H9 (cell line): Measurements from ENCODE around the gene CNIH2. TPM values are rescaled to one million over a fixed set of nuclear protein-coding genes. Genes with fewer than 3 reads are reported as not detected.
A peak's percentile ranks its signal among the peaks of the same experiment; 100 is the strongest.

Source experiments
- DNase-seq: peaks from one replicate; pipeline ENCODE4 v3.0.0-alpha.2; 2017
- H2AFZ ChIP-seq: one replicate; pipeline ENCODE4 v1.6.1; 2013; ENCODE audit warnings: mild to moderate bottlenecking, low read length, control low read depth, moderate library complexity
- H2AK5ac ChIP-seq: 2 replicates; pipeline ENCODE4 v1.6.1; 2013; ENCODE audit warnings: low read length, control low read depth, mixed read lengths; ENCODE audit not compliant: insufficient read length
- H2BK120ac ChIP-seq: one replicate; pipeline ENCODE4 v1.6.1; 2013; ENCODE audit warnings: low read depth, mild to moderate bottlenecking, low read length, control low read depth, inconsistent platforms; ENCODE audit not compliant: poor library complexity, severe bottlenecking
- H2BK12ac ChIP-seq: 2 replicates; pipeline ENCODE4 v1.6.1; 2013; ENCODE audit warnings: low read length, control low read depth, mixed read lengths, low read depth; ENCODE audit not compliant: insufficient read length
- H2BK15ac ChIP-seq: 2 replicates; pipeline ENCODE4 v1.6.1; 2013; ENCODE audit warnings: low read depth, low read length, control low read depth
- H2BK20ac ChIP-seq: one replicate; pipeline ENCODE4 v1.6.1; 2013; ENCODE audit warnings: low read depth, mild to moderate bottlenecking, low read length, control low read depth, inconsistent platforms; ENCODE audit not compliant: poor library complexity, severe bottlenecking
- H2BK5ac ChIP-seq: 2 replicates; pipeline ENCODE4 v1.6.1; 2013; ENCODE audit warnings: low read length, control low read depth, mixed read lengths; ENCODE audit not compliant: insufficient read length
- H3K14ac ChIP-seq: 2 replicates; pipeline ENCODE4 v1.6.1; 2013; ENCODE audit warnings: low read length, control low read depth; ENCODE audit not compliant: insufficient read depth
- H3K18ac ChIP-seq: 2 replicates; pipeline ENCODE4 v1.6.1; 2013; ENCODE audit warnings: low read depth, mild to moderate bottlenecking, mixed read lengths, low read length, control low read depth; ENCODE audit not compliant: insufficient read length
- H3K23ac ChIP-seq: 2 replicates; pipeline ENCODE4 v1.6.1; 2013; ENCODE audit warnings: low read length, control low read depth, mixed read lengths, low read depth; ENCODE audit not compliant: insufficient read length
- H3K23me2 ChIP-seq: 2 replicates; pipeline ENCODE4 v1.6.1; 2013; ENCODE audit warnings: low read depth, mild to moderate bottlenecking, mixed read lengths, low read length, control low read depth; ENCODE audit not compliant: insufficient read length, poor library complexity, severe bottlenecking
- H3K27ac ChIP-seq: 2 replicates; pipeline ENCODE4 v1.5.1; 2013; ENCODE audit warnings: low read length, control low read depth, mixed read lengths, low read depth; ENCODE audit not compliant: insufficient read length
- H3K27me3 ChIP-seq: 2 replicates; pipeline ENCODE4 v1.6.1; 2013; ENCODE audit warnings: low read length, control low read depth, inconsistent platforms; ENCODE audit not compliant: insufficient read depth
- H3K4ac ChIP-seq: 2 replicates; pipeline ENCODE4 v1.6.1; 2013; ENCODE audit warnings: low read depth, mild to moderate bottlenecking, control low read depth, inconsistent platforms, low read length, moderate library complexity
- H3K4me1 ChIP-seq: 2 replicates; pipeline ENCODE4 v1.6.1; 2013; ENCODE audit warnings: low read length, control low read depth, inconsistent platforms; ENCODE audit not compliant: insufficient read depth
- H3K4me2 ChIP-seq: 2 replicates; pipeline ENCODE4 v1.6.1; 2013; ENCODE audit warnings: low read length, control low read depth, mixed read lengths; ENCODE audit not compliant: insufficient read length, insufficient read depth
- H3K56ac ChIP-seq: 2 replicates; pipeline ENCODE4 v1.6.1; 2013; ENCODE audit warnings: low read depth, mild to moderate bottlenecking, mixed read lengths, low read length, control low read depth; ENCODE audit not compliant: insufficient read length
- H3K79me1 ChIP-seq: 2 replicates; pipeline ENCODE4 v1.6.1; 2013; ENCODE audit warnings: low read depth, mild to moderate bottlenecking, moderate library complexity, low read length, control low read depth, inconsistent platforms; ENCODE audit not compliant: insufficient read depth, poor library complexity, severe bottlenecking
- H3K79me2 ChIP-seq: 2 replicates; pipeline ENCODE4 v1.6.1; 2013; ENCODE audit warnings: low read length, control low read depth, inconsistent platforms; ENCODE audit not compliant: insufficient read depth
- H3K9ac ChIP-seq: 2 replicates; pipeline ENCODE4 v1.6.1; 2013; ENCODE audit warnings: low read length, control low read depth, mixed read lengths; ENCODE audit not compliant: insufficient read length; ENCODE audit errors: extremely low read depth
- H3K9me3 ChIP-seq: one replicate; pipeline ENCODE4 v1.6.1; 2013; ENCODE audit warnings: low read depth, low read length, inconsistent platforms; ENCODE audit not compliant: control insufficient read depth
- H3T11ph ChIP-seq: one replicate; pipeline ENCODE4 v1.6.1; 2013; ENCODE audit warnings: mild to moderate bottlenecking, low read length, control low read depth, inconsistent platforms
- H4K20me1 ChIP-seq: one replicate; pipeline ENCODE4 v1.6.1; 2013; ENCODE audit not compliant: control insufficient read depth, insufficient read length, insufficient read depth
- H4K5ac ChIP-seq: 2 replicates; pipeline ENCODE4 v1.6.1; 2013; ENCODE audit warnings: low read depth, mild to moderate bottlenecking, mixed read lengths, low read length, control low read depth; ENCODE audit not compliant: insufficient read length
- H4K8ac ChIP-seq: replicated peaks from 2 replicates; pipeline ENCODE4 v1.6.1; 2013; ENCODE audit warnings: low read length, control low read depth, mixed read lengths, low read depth; ENCODE audit not compliant: insufficient read length
- H4K91ac ChIP-seq: 2 replicates; pipeline ENCODE4 v1.6.1; 2013; ENCODE audit warnings: low read depth, mild to moderate bottlenecking, moderate library complexity, mixed read lengths, low read length, control low read depth; ENCODE audit not compliant: insufficient read length
- H3K27ac Mint-ChIP-seq, 3 experiments: 2 replicates in 2 of 3; 3 replicates in 1 of 3; pipeline ENCODE4 v1.8.0; 2020 to 2021; ENCODE audit warnings: mixed read lengths in 3 of 3, mild to moderate bottlenecking in 1 of 3, moderate library complexity in 1 of 3
- H3K27me3 Mint-ChIP-seq: 2 replicates; pipeline ENCODE4 v1.8.0; 2021; ENCODE audit warnings: low read depth, mild to moderate bottlenecking, moderate library complexity, mixed read lengths
- H3K36me3 Mint-ChIP-seq, 3 experiments: 2 replicates in 2 of 3; 3 replicates in 1 of 3; pipeline ENCODE4 v1.8.0; 2020 to 2021; ENCODE audit warnings: low read depth in 3 of 3, mixed read lengths in 3 of 3; ENCODE audit not compliant: insufficient read depth in 1 of 3
- H3K4me1 Mint-ChIP-seq, 2 experiments: 2 replicates each; pipeline ENCODE4 v1.8.0; 2020; ENCODE audit warnings: mixed read lengths in 2 of 2
- H3K4me3 Mint-ChIP-seq, 2 experiments: 2 replicates in 1 of 2; 3 replicates in 1 of 2; pipeline ENCODE4 v1.8.0; 2020 to 2021; ENCODE audit warnings: mild to moderate bottlenecking in 2 of 2, mixed read lengths in 2 of 2, moderate library complexity in 1 of 2
- H3K9me3 Mint-ChIP-seq, 2 experiments: 2 replicates in 1 of 2; 3 replicates in 1 of 2; pipeline ENCODE4 v1.8.0; 2020; ENCODE audit warnings: mild to moderate bottlenecking in 2 of 2, mixed read lengths in 2 of 2, moderate library complexity in 1 of 2
- WGBS: extraction: QIAGEN DNeasy Blood & Tissue Kit; methylation state at CpG from one replicate; pipeline ENCODE4 v1.1.7; 2013; ENCODE audit warnings: missing lambda C conversion rate, low lambda C conversion rate, mixed read lengths; ENCODE audit not compliant: insufficient read length; ENCODE audit errors: extremely low coverage; 5-methylcytosine and 5-hydroxymethylcytosine counted together
- total RNA-seq: library from RNA; stranded (reverse); gene quantifications from 2 replicates; pipeline ENCODE4 v1.2.1, GENCODE V29; 2021
- TF ChIP-seq, protein P1 (sequence below): fragments of 200-600 bp; sonication (generic); conservative IDR thresholded peaks from 3 replicates; pipeline ENCODE4 v1.8.0; 2021; ENCODE audit warnings: antibody characterized with exemption, mild to moderate bottlenecking

CNIH2 gene
- total RNA-seq, 1 experiment from 2014 or later = 12.0 TPM

- H3K14ac ChIP-seq = no peak overlapping the region
Measured at GRCh38 chr11:66315498-66315885, 37.5 kb downstream of the CNIH2 start.

More at GRCh38 chr11:66315498-66315885, 37.5 kb downstream of the CNIH2 start:
- no peaks in the 10 kb centered on the region for H3K79me2 ChIP-seq
- H3K9me3 ChIP-seq = no peaks in the 10 kb centered on the region
- no peak overlapping the region for H3K27ac ChIP-seq
- no peak overlapping the region for H2BK20ac ChIP-seq
- H3K23me2 ChIP-seq = peaks cover 12% of the 10 kb centered on the region
- peak overlapping the region in 1 of 2 experiments; percentile 49; a peak in 3 of 5 replicates for H3K4me3 Mint-ChIP-seq
- no peak overlapping the region for H2BK120ac ChIP-seq
- no peak overlapping the region for H2BK5ac ChIP-seq
- DNase-seq = no peak
- no peak overlapping the region for H4K8ac ChIP-seq
- H3K9me3 Mint-ChIP-seq = peaks cover 14 to 20% of the 10 kb centered on the region in 2 experiments
- no peaks in the 10 kb centered on the region for H4K20me1 ChIP-seq
- WGBS = no CpG with 5 or more reads among the region's 14 CpGs
- H4K91ac ChIP-seq = no peak overlapping the region
- H3K4me2 ChIP-seq = no peak overlapping the region
- peaks cover 26 to 37% of the 10 kb centered on the region in 2 experiments for H3K4me1 Mint-ChIP-seq
- no peak overlapping the region for H2AK5ac ChIP-seq
- H3T11ph ChIP-seq = no peak overlapping the region
- H3K4me1 ChIP-seq = peaks cover 2% of the 10 kb centered on the region; the same call in 1 of the 2 replicates
- no peaks in the 10 kb centered on the region for H3K27me3 ChIP-seq
- no peak overlapping the region for H3K56ac ChIP-seq
- H3K23ac ChIP-seq = no peak overlapping the region
- no peak overlapping the region for H2AFZ ChIP-seq
- H3K79me1 ChIP-seq = no peaks in the 10 kb centered on the region
- no peak overlapping the region for H3K4ac ChIP-seq
- H4K5ac ChIP-seq = no peak overlapping the region
- no peak overlapping the region for H3K9ac ChIP-seq
- TF ChIP-seq, protein P1, sequence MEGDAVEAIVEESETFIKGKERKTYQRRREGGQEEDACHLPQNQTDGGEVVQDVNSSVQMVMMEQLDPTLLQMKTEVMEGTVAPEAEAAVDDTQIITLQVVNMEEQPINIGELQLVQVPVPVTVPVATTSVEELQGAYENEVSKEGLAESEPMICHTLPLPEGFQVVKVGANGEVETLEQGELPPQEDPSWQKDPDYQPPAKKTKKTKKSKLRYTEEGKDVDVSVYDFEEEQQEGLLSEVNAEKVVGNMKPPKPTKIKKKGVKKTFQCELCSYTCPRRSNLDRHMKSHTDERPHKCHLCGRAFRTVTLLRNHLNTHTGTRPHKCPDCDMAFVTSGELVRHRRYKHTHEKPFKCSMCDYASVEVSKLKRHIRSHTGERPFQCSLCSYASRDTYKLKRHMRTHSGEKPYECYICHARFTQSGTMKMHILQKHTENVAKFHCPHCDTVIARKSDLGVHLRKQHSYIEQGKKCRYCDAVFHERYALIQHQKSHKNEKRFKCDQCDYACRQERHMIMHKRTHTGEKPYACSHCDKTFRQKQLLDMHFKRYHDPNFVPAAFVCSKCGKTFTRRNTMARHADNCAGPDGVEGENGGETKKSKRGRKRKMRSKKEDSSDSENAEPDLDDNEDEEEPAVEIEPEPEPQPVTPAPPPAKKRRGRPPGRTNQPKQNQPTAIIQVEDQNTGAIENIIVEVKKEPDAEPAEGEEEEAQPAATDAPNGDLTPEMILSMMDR = no peak
- no peak overlapping the region for H2BK15ac ChIP-seq
- H3K36me3 Mint-ChIP-seq = peaks cover 8 to 18% (median 16%) of the 10 kb centered on the region in 3 experiments
- H3K27ac Mint-ChIP-seq = peak overlapping the region in 1 of 3 experiments; percentile 91; a peak in 1 of 7 replicates
- no peak overlapping the region for H3K18ac ChIP-seq
- peaks cover 27% of the 10 kb centered on the region for H3K27me3 Mint-ChIP-seq
- no peak overlapping the region for H2BK12ac ChIP-seq
